Natural killer cell (primary cell): ENCODE data around the gene PPP1R3C. TPM values are rescaled to one million over a fixed set of nuclear protein-coding genes. Genes with fewer than 3 reads are reported as not detected.

Experiments
- ATAC-seq, 3 donors: fragments of 150-1000 bp in 2 of 3; fragments of 200-7000 bp in 1 of 3; cut with Tn5 transposase; 1 replicate in 1 of 3; 2 replicates in 2 of 3; pipeline ENCODE4 v1.10.0; 2021; ENCODE audit warnings: mild to moderate bottlenecking in 2 of 3, moderate library complexity in 2 of 3
- DNase-seq, 2 donors: peaks; one replicate each; pipeline versions ENCODE4 v3.0.0 to v3.0.0-alpha.2; 2013 to 2021; ENCODE audit warnings: mixed read lengths in 1 of 2
- H3K27ac ChIP-seq: one replicate; pipeline ENCODE4 v1.5.1; 2013; ENCODE audit warnings: mild to moderate bottlenecking, low read length
- H3K27me3 ChIP-seq: one replicate; pipeline ENCODE4 v1.6.1; 2013; ENCODE audit warnings: low read length; ENCODE audit not compliant: control insufficient read depth, insufficient read depth
- H3K36me3 ChIP-seq: one replicate; pipeline ENCODE4 v1.6.1; 2013; ENCODE audit warnings: low read length; ENCODE audit not compliant: control insufficient read depth, insufficient read depth
- H3K4me1 ChIP-seq: one replicate; pipeline ENCODE4 v1.6.1; 2013; ENCODE audit warnings: low read length; ENCODE audit not compliant: control insufficient read depth, insufficient read depth
- H3K4me3 ChIP-seq: one replicate; pipeline ENCODE4 v1.5.1; 2013; ENCODE audit warnings: low read length
- H3K9me3 ChIP-seq: one replicate; pipeline ENCODE4 v1.6.1; 2013; ENCODE audit warnings: low read length; ENCODE audit not compliant: control insufficient read depth, insufficient read depth
- H3K27ac Mint-ChIP-seq, 2 donors: one replicate each; pipeline ENCODE4 v1.8.0; 2022; ENCODE audit warnings: mild to moderate bottlenecking in 2 of 2, mixed read lengths in 2 of 2, moderate library complexity in 1 of 2
- H3K27me3 Mint-ChIP-seq, 2 donors: one replicate each; pipeline ENCODE4 v1.8.0; 2022; ENCODE audit warnings: low read depth in 2 of 2, mixed read lengths in 2 of 2
- H3K36me3 Mint-ChIP-seq: one replicate; pipeline ENCODE4 v1.8.0; 2022; ENCODE audit warnings: mixed read lengths
- H3K4me1 Mint-ChIP-seq, 2 donors: one replicate each; pipeline ENCODE4 v1.8.0; 2022; ENCODE audit warnings: mixed read lengths in 2 of 2
- H3K4me3 Mint-ChIP-seq: one replicate; pipeline ENCODE4 v1.8.0; 2022; ENCODE audit warnings: mild to moderate bottlenecking, moderate library complexity, mixed read lengths
- H3K9me3 Mint-ChIP-seq, 2 donors: one replicate each; pipeline ENCODE4 v1.8.0; 2022; ENCODE audit warnings: mixed read lengths in 2 of 2
- WGBS: methylation state at CpG from one replicate; pipeline ENCODE4 v1.1.7; 2013; ENCODE audit warnings: missing lambda C conversion rate; ENCODE audit not compliant: insufficient coverage; 5-methylcytosine and 5-hydroxymethylcytosine counted together
- intact Hi-C: fragments of 100-400 bp; cut with micrococcal nuclease; formaldehyde crosslinking; loops from one replicate; pipeline ENCODE4 v1.14.2; 2022
- total RNA-seq, 4 donors: library from RNA; stranded (reverse); fragments of 120-200 nt in 1 of 4; gene quantifications; one replicate each; pipeline versions ENCODE4 v1.2.3 to v1.2.4, GENCODE V29; 2013 to 2022
- TF ChIP-seq, protein P1 (sequence below): fragments of 200-600 bp; IDR thresholded peaks from one replicate; pipeline ENCODE4 v1.8.0; 2022; ENCODE audit warnings: antibody characterized with exemption

The PPP1R3C gene
- total RNA-seq, 3 donors from 2014 or later (not counting 1 experiment from before 2014, with no cell fraction given): not detected

DNA sequence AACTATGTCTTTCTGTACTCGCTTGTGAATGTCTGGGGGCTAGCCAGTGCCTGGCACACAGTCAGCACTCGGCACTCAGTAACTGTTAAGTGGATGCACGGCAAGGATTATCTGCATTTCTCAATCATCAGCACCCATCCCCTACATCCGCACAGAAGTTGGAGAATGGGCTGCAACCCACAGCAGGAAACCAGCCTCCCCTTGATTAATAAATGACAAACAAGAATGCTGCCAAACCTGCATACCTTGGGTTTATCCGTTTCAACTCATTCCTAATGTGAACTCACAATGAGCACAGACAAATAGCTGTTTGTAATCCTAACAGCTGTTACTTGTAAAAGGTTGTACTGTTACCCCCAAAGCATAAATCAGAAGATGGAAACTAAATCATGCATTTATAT lies 28.9 kb downstream of the PPP1R3C start:
- Mint-ChIP-seq H3K27ac (no peak overlapping the region), H3K36me3 (no peaks in the 10 kb centered on the region), H3K4me1 (no peaks in the 10 kb centered on the region), H3K4me3 (no peak overlapping the region), H3K9me3 (peaks cover 0 to 4% of the 10 kb centered on the region in 2 donors), H3K27me3 (peaks cover 0 to 6% of the 10 kb centered on the region in 2 donors)
- no peaks in the 10 kb centered on the region for H3K36me3 ChIP-seq
- ATAC-seq: no peak
- H3K4me1 ChIP-seq: no peaks in the 10 kb centered on the region
- intact Hi-C loops: no loop called here
- no peak overlapping the region for H3K4me3 ChIP-seq
- TF ChIP-seq, protein P1, sequence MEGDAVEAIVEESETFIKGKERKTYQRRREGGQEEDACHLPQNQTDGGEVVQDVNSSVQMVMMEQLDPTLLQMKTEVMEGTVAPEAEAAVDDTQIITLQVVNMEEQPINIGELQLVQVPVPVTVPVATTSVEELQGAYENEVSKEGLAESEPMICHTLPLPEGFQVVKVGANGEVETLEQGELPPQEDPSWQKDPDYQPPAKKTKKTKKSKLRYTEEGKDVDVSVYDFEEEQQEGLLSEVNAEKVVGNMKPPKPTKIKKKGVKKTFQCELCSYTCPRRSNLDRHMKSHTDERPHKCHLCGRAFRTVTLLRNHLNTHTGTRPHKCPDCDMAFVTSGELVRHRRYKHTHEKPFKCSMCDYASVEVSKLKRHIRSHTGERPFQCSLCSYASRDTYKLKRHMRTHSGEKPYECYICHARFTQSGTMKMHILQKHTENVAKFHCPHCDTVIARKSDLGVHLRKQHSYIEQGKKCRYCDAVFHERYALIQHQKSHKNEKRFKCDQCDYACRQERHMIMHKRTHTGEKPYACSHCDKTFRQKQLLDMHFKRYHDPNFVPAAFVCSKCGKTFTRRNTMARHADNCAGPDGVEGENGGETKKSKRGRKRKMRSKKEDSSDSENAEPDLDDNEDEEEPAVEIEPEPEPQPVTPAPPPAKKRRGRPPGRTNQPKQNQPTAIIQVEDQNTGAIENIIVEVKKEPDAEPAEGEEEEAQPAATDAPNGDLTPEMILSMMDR: no peak
- no peak for DNase-seq
- WGBS: 86% methylated on average over 5 of the region's 5 CpGs
- H3K9me3 ChIP-seq: no peaks in the 10 kb centered on the region
- H3K27me3 ChIP-seq: no peaks in the 10 kb centered on the region
- no peak overlapping the region for H3K27ac ChIP-seq

DNA sequence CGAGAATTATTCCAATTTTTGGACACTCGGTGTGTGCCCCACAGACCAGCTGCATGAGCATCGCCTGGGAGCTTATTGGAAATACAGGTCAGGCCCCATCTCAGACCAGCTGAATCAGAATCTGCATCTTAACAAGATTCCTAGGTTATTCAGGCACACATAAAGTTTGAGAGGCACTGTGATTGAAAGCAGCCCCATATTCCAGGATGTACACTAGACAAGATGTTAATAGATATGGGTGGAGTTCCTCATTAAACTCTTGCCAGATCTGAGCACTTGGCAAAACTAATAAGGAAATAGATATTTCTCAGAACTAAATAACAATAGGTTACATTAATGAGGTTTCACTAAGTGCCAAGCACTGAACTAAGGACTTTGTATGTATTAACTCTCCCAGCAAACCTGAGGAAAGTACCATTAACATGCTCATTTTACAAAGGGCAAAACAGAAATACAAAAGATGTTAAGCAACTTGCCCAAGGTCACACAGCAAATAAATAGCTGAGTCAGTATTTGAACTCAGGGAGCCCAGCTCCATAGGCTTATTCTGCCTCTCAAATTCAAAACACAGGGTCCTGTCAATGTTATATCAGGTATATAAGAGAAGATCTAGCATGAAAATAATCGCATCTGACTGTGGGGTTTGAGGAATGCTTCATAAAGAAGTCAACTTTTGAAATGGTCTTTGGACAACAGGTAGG lies 29.9 kb downstream of the PPP1R3C start:
- H3K36me3 Mint-ChIP-seq: no peaks in the 10 kb centered on the region
- intact Hi-C loops: no loop called here
- TF ChIP-seq, protein P1: no peak

DNA sequence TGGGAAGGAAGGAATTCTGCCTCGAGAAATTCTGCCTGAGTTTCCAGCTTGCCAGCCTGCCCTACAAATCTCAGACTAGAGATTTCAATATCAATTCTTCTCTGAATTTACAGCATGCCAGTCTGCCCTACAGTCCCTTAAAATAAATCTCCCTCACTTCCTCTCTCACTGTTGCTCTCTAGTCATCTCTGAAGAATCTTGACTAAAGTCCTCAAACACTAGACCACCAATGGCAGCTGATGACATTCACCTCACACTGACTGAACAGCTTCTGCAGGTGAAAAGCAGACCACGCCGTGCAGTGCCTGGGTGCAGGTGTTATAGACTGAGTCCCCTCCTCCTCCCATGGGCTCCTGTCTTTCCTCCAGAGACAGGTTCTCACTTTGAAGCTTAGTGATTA lies 30.4 kb downstream of the PPP1R3C start:
- 75% methylated on average over 3 of the region's 3 CpGs for WGBS
- H3K36me3 ChIP-seq: no peaks in the 10 kb centered on the region
- Mint-ChIP-seq H3K9me3 (peaks cover 0 to 4% of the 10 kb centered on the region in 2 donors), H3K4me3 (no peak overlapping the region), H3K4me1 (no peaks in the 10 kb centered on the region), H3K27ac (no peak overlapping the region), H3K27me3 (peaks cover 0 to 6% of the 10 kb centered on the region in 2 donors), H3K36me3 (no peaks in the 10 kb centered on the region)
- no peaks in the 10 kb centered on the region for H3K4me1 ChIP-seq
- no peak for ATAC-seq
- no peaks in the 10 kb centered on the region for H3K27me3 ChIP-seq
- DNase-seq: no peak
- no peak overlapping the region for H3K4me3 ChIP-seq
- no peak overlapping the region for H3K27ac ChIP-seq
- TF ChIP-seq, protein P1: no peak
- intact Hi-C loops: no loop called here
- no peaks in the 10 kb centered on the region for H3K9me3 ChIP-seq

More for the DNA sequence above, 29.9 kb downstream of the PPP1R3C start:
- Mint-ChIP-seq H3K27me3 (peaks cover 0 to 6% of the 10 kb centered on the region in 2 donors), H3K9me3 (peaks cover 0 to 4% of the 10 kb centered on the region in 2 donors), H3K27ac (no peak overlapping the region), H3K4me3 (no peak overlapping the region), H3K4me1 (no peaks in the 10 kb centered on the region)
- H3K27me3 ChIP-seq: no peaks in the 10 kb centered on the region
- H3K4me1 ChIP-seq: no peaks in the 10 kb centered on the region
- no peak for DNase-seq
- ATAC-seq: no peak
- no peak overlapping the region for H3K27ac ChIP-seq
- no peaks in the 10 kb centered on the region for H3K9me3 ChIP-seq
- no peak overlapping the region for H3K4me3 ChIP-seq
- no peaks in the 10 kb centered on the region for H3K36me3 ChIP-seq
- WGBS: 91% methylated on average over 4 of the region's 4 CpGs

DNA sequence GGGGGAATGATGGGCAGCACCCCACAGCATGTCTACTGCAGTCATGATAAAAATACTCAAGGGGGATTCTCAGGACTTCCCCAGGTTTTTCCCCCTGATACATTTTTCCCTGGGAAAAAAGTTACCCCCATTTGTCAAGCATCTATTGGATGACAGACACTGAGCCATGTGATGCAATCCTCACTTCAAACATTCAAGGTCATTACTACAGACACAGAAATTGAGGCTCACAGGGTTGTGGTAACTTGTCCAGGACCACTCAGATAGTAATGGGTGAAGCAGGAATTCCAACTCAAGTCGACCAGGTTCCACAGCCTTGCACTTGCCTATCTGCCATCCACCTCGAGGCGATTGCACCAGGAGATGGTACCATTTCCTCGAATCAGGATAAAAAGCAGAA lies 31.7 kb downstream of the PPP1R3C start:
- intact Hi-C loops: no loop called here

More for the DNA sequence above, 31.7 kb downstream of the PPP1R3C start:
- no peak overlapping the region for H3K27ac Mint-ChIP-seq
- no peaks in the 10 kb centered on the region for H3K36me3 Mint-ChIP-seq
- H3K36me3 ChIP-seq: no peaks in the 10 kb centered on the region
- H3K27me3 Mint-ChIP-seq: peaks cover 0 to 6% of the 10 kb centered on the region in 2 donors
- H3K27me3 ChIP-seq: no peaks in the 10 kb centered on the region
- ATAC-seq (no peak), DNase-seq (no peak)
- H3K27ac ChIP-seq: no peak overlapping the region
- no peak overlapping the region for H3K4me3 Mint-ChIP-seq
- peaks cover 0 to 4% of the 10 kb centered on the region in 2 donors for H3K9me3 Mint-ChIP-seq
- no peaks in the 10 kb centered on the region for H3K9me3 ChIP-seq
- H3K4me1 Mint-ChIP-seq: no peaks in the 10 kb centered on the region
- no peak overlapping the region for H3K4me3 ChIP-seq
- TF ChIP-seq, protein P1: no peak
- whole genome bisulfite sequencing: 58% methylated on average over 4 of the region's 4 CpGs
- no peaks in the 10 kb centered on the region for H3K4me1 ChIP-seq
